CD4-positive, alpha-beta T cell (primary cell): ENCODE measurements around the gene RHOXF2. TPM values are rescaled to one million over a fixed set of nuclear protein-coding genes. Genes with fewer than 3 reads are reported as not detected.
A peak's percentile ranks its signal among the peaks of the same experiment; 100 is the strongest.
"Not testable (repeated sequence)": the region's sequence is repeated elsewhere in the genome, so short reads cannot be mapped to it uniquely, and the experiment has no call there.

ENCODE experiments used
- ATAC-seq: fragments of 200-7000 bp; cut with Tn5 transposase; one replicate; pipeline ENCODE4 v1.10.0; 2022; ENCODE audit warnings: mild to moderate bottlenecking; ENCODE audit not compliant: poor library complexity
- CTCF ChIA-PET: fragments of 350-600 bp; sonication (Branson Sonifier 250); formaldehyde crosslinking; loops from one replicate; lab custom pipeline; 2021; ENCODE audit warnings: antibody characterized with exemption, inconsistent platforms; lab: Charles Lee
- POLR2A ChIA-PET: fragments of 350-600 bp; sonication (Branson Sonifier 250); formaldehyde crosslinking; loops from one replicate; lab custom pipeline; 2021; ENCODE audit warnings: antibody characterized with exemption, inconsistent platforms; lab: Charles Lee
- DNase-seq, 14 experiments: peaks; one replicate each; pipeline ENCODE4 v3.0.0-alpha.2; 2013 to 2020; ENCODE audit warnings: mixed read lengths in 2 of 14
- H3K27ac ChIP-seq, 2 donors: one replicate each; pipeline versions ENCODE4 v1.5.1 to v1.7.0; 2013; ENCODE audit warnings: low read length in 2 of 2, low read depth in 1 of 2, mild to moderate bottlenecking in 1 of 2
- H3K27me3 ChIP-seq, 2 experiments: 1 replicate in 1 of 2; 2 replicates in 1 of 2; pipeline versions ENCODE4 v1.6.1 to v1.7.0; 2013; ENCODE audit warnings: low read length in 2 of 2, control low read depth in 1 of 2, mild to moderate bottlenecking in 1 of 2, moderate library complexity in 1 of 2; ENCODE audit not compliant: insufficient read depth in 2 of 2, control insufficient read depth in 1 of 2
- H3K36me3 ChIP-seq: one replicate; pipeline ENCODE4 v1.6.1; 2013; ENCODE audit warnings: low read length, control low read depth; ENCODE audit not compliant: insufficient read depth
- H3K4me1 ChIP-seq: one replicate; pipeline ENCODE4 v1.6.1; 2013; ENCODE audit warnings: low read length, control low read depth; ENCODE audit not compliant: insufficient read depth
- H3K4me3 ChIP-seq: one replicate; pipeline ENCODE4 v1.5.1; 2013; ENCODE audit warnings: mild to moderate bottlenecking, low read length, moderate library complexity
- H3K9me3 ChIP-seq, 2 experiments: 1 replicate in 1 of 2; 2 replicates in 1 of 2; pipeline versions ENCODE4 v1.6.1 to v1.7.0; 2013; ENCODE audit warnings: low read length in 2 of 2, mild to moderate bottlenecking in 2 of 2, control low read depth in 1 of 2, moderate library complexity in 1 of 2; ENCODE audit not compliant: control insufficient read depth in 1 of 2, insufficient read depth in 1 of 2
- H3K27ac Mint-ChIP-seq: one replicate; pipeline ENCODE4 v1.8.0; 2020; ENCODE audit warnings: mixed read lengths
- H3K27me3 Mint-ChIP-seq: one replicate; pipeline ENCODE4 v1.8.0; 2021; ENCODE audit warnings: mixed read lengths
- H3K36me3 Mint-ChIP-seq: one replicate; pipeline ENCODE4 v1.8.0; 2021; ENCODE audit warnings: low read depth, mixed read lengths
- H3K4me1 Mint-ChIP-seq: one replicate; pipeline ENCODE4 v1.8.0; 2021; ENCODE audit warnings: low read depth, mixed read lengths
- H3K4me3 Mint-ChIP-seq: one replicate; pipeline ENCODE4 v1.8.0; 2020; ENCODE audit warnings: mild to moderate bottlenecking, mixed read lengths
- H3K9me3 Mint-ChIP-seq: one replicate; pipeline ENCODE4 v1.8.0; 2020; ENCODE audit warnings: mixed read lengths
- CTCF ChIP-seq: fragments of 200-600 bp; IDR thresholded peaks from one replicate; pipeline ENCODE4 v1.8.0; 2022; ENCODE audit warnings: antibody characterized with exemption, mild to moderate bottlenecking
- intact Hi-C, 2 experiments: fragments of 100-400 bp; cut with DNase I in 1 of 2; cut with micrococcal nuclease in 1 of 2; formaldehyde crosslinking; loops; one replicate each; pipeline versions ENCODE4 v1.15.1 to v1.9.0; 2023 to 2025; cut with DNase I, micrococcal nuclease
- total RNA-seq, 174 experiments: library from RNA in 2 of 174; stranded (reverse) in 2 of 174; gene quantifications; one replicate each; pipeline ENCODE4 v1.2.3 and lab custom pipeline; 2021 to 2026

Gene RHOXF2
- total RNA-seq, 2 experiments from 2014 or later: not detected

GRCh38 chrX:120140293-120140981 lies 18.0 kb upstream of the RHOXF2 start:
- Histone ChIP-seq H3K9me3 (no peaks in the 10 kb centered on the region), H3K4me1 (peaks cover 7% of the 10 kb centered on the region), H3K36me3 (no peaks in the 10 kb centered on the region), H3K27ac (no peak overlapping the region), H3K27me3 (no peaks in the 10 kb centered on the region), H3K4me3 (no peak overlapping the region)
- H3K4me3 Mint-ChIP-seq: no peak overlapping the region
- no peaks in the 10 kb centered on the region for H3K9me3 Mint-ChIP-seq
- no peaks in the 10 kb centered on the region for H3K27me3 Mint-ChIP-seq
- H3K4me1 Mint-ChIP-seq: peaks cover 2% of the 10 kb centered on the region
- DNase-seq: no peak
- no peak for ATAC-seq
- POLR2A ChIA-PET: no interaction called here
- TF ChIP-seq CTCF: no peak
- intact Hi-C loops: no loop called here
- CTCF ChIA-PET: no interaction called here
- no peaks in the 10 kb centered on the region for H3K36me3 Mint-ChIP-seq
- H3K27ac Mint-ChIP-seq: no peak overlapping the region

GRCh38 chrX:120144178-120144844 lies 14.1 kb upstream of the RHOXF2 start:
- ATAC-seq (no peak), DNase-seq (no peak)
- H3K4me1 ChIP-seq: peaks cover 9% of the 10 kb centered on the region
- H3K9me3 ChIP-seq: peaks cover 0 to 9% of the 10 kb centered on the region in 2 experiments
- no peak overlapping the region for H3K4me3 ChIP-seq
- no peaks in the 10 kb centered on the region for H3K27me3 ChIP-seq
- intact Hi-C loops: no loop called here
- H3K27ac ChIP-seq: no peak overlapping the region
- H3K27ac Mint-ChIP-seq: no peak overlapping the region
- POLR2A ChIA-PET: no interaction called here
- no peaks in the 10 kb centered on the region for H3K36me3 ChIP-seq
- no peak overlapping the region for H3K4me3 Mint-ChIP-seq
- H3K27me3 Mint-ChIP-seq: no peaks in the 10 kb centered on the region
- H3K36me3 Mint-ChIP-seq: no peaks in the 10 kb centered on the region
- peaks cover 10% of the 10 kb centered on the region for H3K4me1 Mint-ChIP-seq
- TF ChIP-seq CTCF: no peak
- CTCF ChIA-PET: no interaction called here
- no peaks in the 10 kb centered on the region for H3K9me3 Mint-ChIP-seq

DNA sequence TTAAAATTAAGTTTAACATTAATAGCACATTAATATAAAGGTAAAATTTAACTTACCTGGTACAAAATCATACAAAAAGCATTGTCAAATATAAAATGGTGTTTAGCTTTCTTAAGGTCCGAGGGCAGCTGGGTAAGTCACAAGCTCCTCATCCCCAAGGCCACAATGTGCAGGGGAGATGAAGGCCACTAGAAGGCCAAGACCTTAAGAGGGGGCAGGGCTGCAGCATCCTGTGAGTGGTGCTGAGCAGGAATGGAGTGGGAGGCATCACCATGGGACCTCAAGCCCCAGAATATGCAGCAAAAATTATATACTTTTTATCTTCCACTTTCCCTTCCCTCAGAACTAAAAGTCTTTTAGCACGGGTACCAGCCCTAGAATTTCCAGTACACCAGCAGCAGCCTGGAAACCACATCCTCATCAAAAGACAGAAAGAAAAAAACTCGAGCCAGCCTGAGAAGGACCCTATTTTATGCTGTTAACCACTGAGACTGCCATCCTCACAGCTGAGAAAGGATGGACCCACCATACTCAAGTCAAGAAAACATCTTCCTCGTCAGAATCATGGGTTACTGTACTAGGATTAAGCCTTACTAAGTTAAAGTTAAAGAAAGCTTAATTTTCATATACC lies 13.0 kb upstream of the RHOXF2 start:
- no peak for ATAC-seq
- no peaks in the 10 kb centered on the region for H3K27me3 Mint-ChIP-seq
- no peak for TF ChIP-seq CTCF
- H3K36me3 Mint-ChIP-seq: no peaks in the 10 kb centered on the region
- ChIA-PET POLR2A (no interaction called here), CTCF (no interaction called here)
- H3K4me3 Mint-ChIP-seq: no peak overlapping the region
- peaks cover 0 to 9% of the 10 kb centered on the region in 2 experiments for H3K9me3 ChIP-seq
- H3K4me1 ChIP-seq: peaks cover 9% of the 10 kb centered on the region
- H3K27ac Mint-ChIP-seq: no peak overlapping the region
- no peak overlapping the region for H3K4me3 ChIP-seq
- no peak overlapping the region for H3K27ac ChIP-seq
- DNase-seq: peak in 1 of 14 experiments; percentile 32
- H3K9me3 Mint-ChIP-seq: no peaks in the 10 kb centered on the region
- no peaks in the 10 kb centered on the region for H3K36me3 ChIP-seq
- no peaks in the 10 kb centered on the region for H3K27me3 ChIP-seq
- intact Hi-C loops: no loop called here
- H3K4me1 Mint-ChIP-seq: peaks cover 10% of the 10 kb centered on the region

DNA sequence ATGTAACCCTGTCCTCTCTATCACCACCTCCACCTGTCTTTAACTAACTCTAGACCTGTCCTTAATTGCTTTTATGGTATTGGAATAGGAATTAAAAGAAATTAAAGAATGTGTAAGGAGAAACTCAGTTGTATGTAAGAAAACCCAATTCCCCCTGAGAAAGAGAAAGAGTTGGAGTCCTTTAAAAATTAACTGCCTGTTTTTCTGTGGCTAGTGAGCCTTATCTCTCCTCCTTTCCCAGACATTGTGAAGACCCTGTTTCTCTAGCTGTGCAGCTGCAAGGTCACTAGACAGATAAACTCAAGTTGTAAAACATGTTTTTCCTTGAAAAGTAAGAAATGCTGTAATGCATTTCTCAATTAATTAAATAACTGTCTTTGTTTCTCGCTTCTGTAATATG lies 12.1 kb upstream of the RHOXF2 start:
- H3K27me3 Mint-ChIP-seq, DNase-seq, H3K36me3 Mint-ChIP-seq, H3K4me3 Mint-ChIP-seq, intact Hi-C loops, H3K9me3 Mint-ChIP-seq, H3K27ac Mint-ChIP-seq, H3K4me3 ChIP-seq, H3K27me3 ChIP-seq, H3K4me1 ChIP-seq, H3K27ac ChIP-seq, H3K9me3 ChIP-seq, ATAC-seq, H3K36me3 ChIP-seq, POLR2A ChIA-PET, CTCF ChIA-PET: not testable (repeated sequence)
- H3K4me1 Mint-ChIP-seq: peaks cover 10% of the 10 kb centered on the region
